ENCODE measurements around the gene RASEF. TPM values are rescaled to one million over a fixed set of nuclear protein-coding genes. Genes with fewer than 3 reads are reported as not detected.

The RASEF gene
- total and polyA plus RNA-seq, 2 of the 13 experiments (the other 11 are each of a cell fraction or from before 2014, with no cell fraction given): 0.07 TPM; not detected in 1

GRCh38 chr9:83007521-83008300 is 55.2 kb downstream of the RASEF start:
- no peak overlapping the region for H3K9ac ChIP-seq (ENCODE audit: insufficient read depth, low read depth, low read length)
- no peaks in the 10 kb centered on the region for H3K36me3 ChIP-seq (replicated peaks in 1 of 2; ENCODE audit: control insufficient read depth in 1 of 2, insufficient read depth in 2 of 2, low read length in 2 of 2)
- H3K27me3 ChIP-seq (ENCODE audit: control insufficient read depth in 1 of 2, insufficient read depth in 2 of 2, low read length in 2 of 2): no peaks in the 10 kb centered on the region
- DNase-seq (ENCODE audit: low spot score): no peak
- H4K20me1 ChIP-seq (ENCODE audit: insufficient read depth, low read length): no peaks in the 10 kb centered on the region
- no peak overlapping the region for H3K27ac ChIP-seq (ENCODE audit: extremely low read length, insufficient read depth, low read length)
- ATAC-seq: no peak
- no peaks in the 10 kb centered on the region for H3K79me2 ChIP-seq (ENCODE audit: insufficient read depth, low read length)
- no peaks in the 10 kb centered on the region for H3K4me1 ChIP-seq (ENCODE audit: insufficient read depth, low read length)
- no peaks in the 10 kb centered on the region for H3K9me3 ChIP-seq (ENCODE audit: low read length)
- no peak for FAIRE-seq
- POLR2A ChIA-PET: no interaction called here
- H3K4me2 ChIP-seq (ENCODE audit: low read depth, low read length): no peak overlapping the region
- no TSS peak for BruUV-seq (replicated peaks)
- H2AFZ ChIP-seq (ENCODE audit: low read length): no peak overlapping the region
- intact Hi-C loops (cut with micrococcal nuclease; ENCODE audit: unreplicated experiment) (no loop called here), in situ Hi-C loops (cut with HindIII; ENCODE audit: extremely low pct_ligation_motif_present, low pct_unique_long_range_greater_than_20kb) (no loop called here)
- 7% methylated on average over 9 of the region's 9 CpGs for WGBS (ENCODE audit: low lambda C conversion rate)
- H3K4me3 ChIP-seq (replicated peaks in 1 of 3; ENCODE audit: insufficient read depth in 1 of 3, low read depth in 2 of 3, low read length in 3 of 3): no peak overlapping the region
- CTCF ChIA-PET (ENCODE audit: low intra/inter-chr PET ratio, low total read pairs): no interaction called here
- no peak for TF ChIP-seq FOXO4 (CRISPR knock-in tag; conservative IDR thresholded peaks at IDR 0.05)
- no peak for TF ChIP-seq ZNF672 (CRISPR knock-in tag; IDR thresholded peaks at IDR 0.05)
- no peak for TF ChIP-seq SP5 (CRISPR knock-in tag; IDR thresholded peaks at IDR 0.05; ENCODE audit: borderline replicate concordance, low read depth)
- no peak for TF ChIP-seq RERE (CRISPR knock-in tag; IDR thresholded peaks at IDR 0.05; ENCODE audit: low read depth)
- no peak for TF ChIP-seq ZNF569 (CRISPR knock-in tag; IDR thresholded peaks at IDR 0.05; ENCODE audit: borderline replicate concordance)
- TF ChIP-seq PLRG1 (conservative IDR thresholded peaks at IDR 0.05): no peak
- no peak for TF ChIP-seq SIX1 (CRISPR knock-in tag; IDR thresholded peaks at IDR 0.05; ENCODE audit: borderline replicate concordance)
- no peak for TF ChIP-seq HOXD1 (CRISPR knock-in tag; IDR thresholded peaks at IDR 0.05)
- TF ChIP-seq REXO4 (CRISPR knock-in tag; IDR thresholded peaks at IDR 0.05; ENCODE audit: borderline replicate concordance): no peak
- no peak for TF ChIP-seq HIVEP1 (CRISPR knock-in tag; IDR thresholded peaks at IDR 0.05)
- TF ChIP-seq JUND (CRISPR knock-in tag; IDR thresholded peaks at IDR 0.05): no peak
- no peak for TF ChIP-seq RBFOX2 (IDR thresholded peaks at IDR 0.05; ENCODE audit: low read depth, low read length)
- no peak for TF ChIP-seq ZSCAN21 (CRISPR knock-in tag; IDR thresholded peaks at IDR 0.05; ENCODE audit: borderline replicate concordance)
- no peak for TF ChIP-seq IRX3 (CRISPR knock-in tag; IDR thresholded peaks at IDR 0.05; ENCODE audit: borderline replicate concordance, low read depth)
- TF ChIP-seq ZNF124 (CRISPR knock-in tag; IDR thresholded peaks at IDR 0.05): no peak
- no peak for TF ChIP-seq ZSCAN5A (CRISPR knock-in tag; IDR thresholded peaks at IDR 0.05; ENCODE audit: borderline replicate concordance)
- TF ChIP-seq TEAD3 (CRISPR knock-in tag; optimal IDR thresholded peaks at IDR 0.05; ENCODE audit: borderline replicate concordance): no peak
- no peak for TF ChIP-seq ZNF354B (CRISPR knock-in tag; IDR thresholded peaks at IDR 0.05)

Measured in HepG2 (cell line).